GM23338 (cell line): Measurements from ENCODE around the gene WDR37. TPM values are rescaled to one million over a fixed set of nuclear protein-coding genes. Genes with fewer than 3 reads are reported as not detected.

ENCODE experiments used
- ATAC-seq: fragments of 200-7000 bp; cut with Tn5 transposase; 3 replicates; pipeline ENCODE4 v1.9.1; 2020
- DNase-seq: peaks from one replicate; pipeline ENCODE4 v3.0.0-alpha.2; 2015; ENCODE audit warnings: low spot score
- H2AFZ ChIP-seq: fragments of 200-600 bp; sonication (generic); 2 replicates; pipeline ENCODE4 v1.8.0; 2016; ENCODE audit warnings: antibody characterized with exemption, mild to moderate bottlenecking, moderate library complexity
- H3F3A ChIP-seq: fragments of 200-600 bp; sonication (generic); replicated peaks from 2 replicates; pipeline ENCODE4 v1.8.0; 2017; ENCODE audit warnings: antibody characterized with exemption, mixed run types, low read depth
- H3K27ac ChIP-seq: fragments of 200-600 bp; sonication (generic); 2 replicates; pipeline ENCODE4 v1.6.1; 2016; ENCODE audit warnings: low read depth
- H3K27me3 ChIP-seq: fragments of 200-600 bp; sonication (generic); 2 replicates; pipeline ENCODE4 v1.8.0; 2016; ENCODE audit warnings: mild to moderate bottlenecking, mixed run types, moderate library complexity; ENCODE audit not compliant: insufficient read depth
- H3K36me3 ChIP-seq: fragments of 200-600 bp; sonication (generic); 2 replicates; pipeline ENCODE4 v1.8.0; 2016; ENCODE audit warnings: mild to moderate bottlenecking; ENCODE audit not compliant: insufficient read depth
- H3K4me1 ChIP-seq: fragments of 200-600 bp; sonication (generic); 2 replicates; pipeline ENCODE4 v1.8.0; 2016; ENCODE audit warnings: mild to moderate bottlenecking, moderate library complexity; ENCODE audit not compliant: insufficient read depth
- H3K4me2 ChIP-seq: fragments of 200-600 bp; sonication (generic); 2 replicates; pipeline ENCODE4 v1.7.1; 2017; ENCODE audit warnings: mixed run types
- H3K4me3 ChIP-seq: fragments of 200-600 bp; sonication (generic); 2 replicates; pipeline ENCODE4 v1.6.1; 2016; ENCODE audit warnings: mixed run types
- H3K79me2 ChIP-seq: fragments of 200-600 bp; sonication (generic); replicated peaks from 2 replicates; pipeline ENCODE4 v1.8.0; 2017; ENCODE audit warnings: mild to moderate bottlenecking; ENCODE audit not compliant: insufficient read depth
- H3K9me2 ChIP-seq: fragments of 200-600 bp; sonication (generic); 2 replicates; pipeline ENCODE4 v1.8.0; 2017; ENCODE audit not compliant: insufficient read depth
- H4K20me1 ChIP-seq: fragments of 200-600 bp; sonication (generic); replicated peaks from 2 replicates; pipeline ENCODE4 v1.8.0; 2017; ENCODE audit warnings: mild to moderate bottlenecking; ENCODE audit not compliant: insufficient read depth
- H3K27ac Mint-ChIP-seq: 2 replicates; pipeline ENCODE4 v1.8.0; 2020; ENCODE audit warnings: inconsistent platforms, mild to moderate bottlenecking, moderate library complexity, mixed read lengths
- H3K27me3 Mint-ChIP-seq: 3 replicates; pipeline ENCODE4 v1.8.0; 2022; ENCODE audit warnings: low read depth, mild to moderate bottlenecking, moderate library complexity, mixed read lengths, inconsistent platforms; ENCODE audit not compliant: insufficient read depth, poor library complexity
- H3K36me3 Mint-ChIP-seq: 3 replicates; pipeline ENCODE4 v1.8.0; 2021; ENCODE audit warnings: low read depth, mild to moderate bottlenecking, inconsistent platforms, moderate library complexity, mixed read lengths
- H3K4me1 Mint-ChIP-seq: 3 replicates; pipeline ENCODE4 v1.8.0; 2020; ENCODE audit warnings: mild to moderate bottlenecking, inconsistent platforms, mixed read lengths
- H3K4me3 Mint-ChIP-seq: 3 replicates; pipeline ENCODE4 v1.8.0; 2021; ENCODE audit warnings: moderate library complexity, mild to moderate bottlenecking, inconsistent platforms, mixed read lengths
- H3K9me3 Mint-ChIP-seq: 3 replicates; pipeline ENCODE4 v1.8.0; 2020; ENCODE audit warnings: moderate library complexity, mild to moderate bottlenecking, inconsistent platforms, mixed read lengths
- CREB1 ChIP-seq: fragments of 250-450 bp; sonication (Bioruptor Pico); IDR thresholded peaks from 2 replicates; pipeline ENCODE4 v1.5.0; 2020; ENCODE audit warnings: low read depth, mild to moderate bottlenecking, moderate library complexity
- CTCF ChIP-seq, 2 experiments: fragments of 200-600 bp in 1 of 2; sonication (generic) in 1 of 2; conservative IDR thresholded peaks; 2 replicates each; pipeline versions ENCODE4 v1.5.1 to v1.6.1; 2016 to 2017; ENCODE audit warnings: antibody characterized with exemption in 2 of 2, low read depth in 2 of 2, mild to moderate bottlenecking in 2 of 2, moderate library complexity in 1 of 2
- ETS1 ChIP-seq: IDR thresholded peaks from 2 replicates; pipeline ENCODE4 v1.6.1; 2016; ENCODE audit warnings: antibody characterized with exemption
- EZH2 ChIP-seq: fragments of 200-600 bp; sonication (generic); IDR thresholded peaks from one replicate; pipeline ENCODE4 v1.8.0; 2017; ENCODE audit warnings: antibody characterized with exemption, mild to moderate bottlenecking, low read depth; ENCODE audit not compliant: unreplicated experiment
- EZH2phosphoT487 ChIP-seq: fragments of 200-600 bp; sonication (generic); IDR thresholded peaks from one replicate; pipeline ENCODE4 v1.8.1; 2018; ENCODE audit warnings: antibody characterized with exemption; ENCODE audit not compliant: unreplicated experiment
- JUNB ChIP-seq: IDR thresholded peaks from one replicate; pipeline ENCODE4 v1.6.1; 2016; ENCODE audit warnings: antibody characterized with exemption; ENCODE audit not compliant: unreplicated experiment
- NANOG ChIP-seq: IDR thresholded peaks from 2 replicates; pipeline ENCODE4 v1.6.1; 2016; ENCODE audit warnings: antibody characterized with exemption, borderline replicate concordance
- POLR2AphosphoS5 ChIP-seq: IDR thresholded peaks from 2 replicates; pipeline ENCODE4 v1.6.1; 2016; ENCODE audit warnings: antibody characterized with exemption, low read depth
- STAT1 ChIP-seq: IDR thresholded peaks from one replicate; pipeline ENCODE4 v1.6.1; 2016; ENCODE audit warnings: antibody characterized with exemption; ENCODE audit not compliant: unreplicated experiment
- ZNF114 ChIP-seq: fragments of 250-450 bp; sonication (Bioruptor Pico); IDR thresholded peaks from 2 replicates; pipeline ENCODE4 v1.5.0; 2020; ENCODE audit warnings: mild to moderate bottlenecking, moderate library complexity
- ZNF331 ChIP-seq: fragments of 250-450 bp; sonication (Bioruptor Pico); IDR thresholded peaks from 2 replicates; pipeline ENCODE4 v1.5.0; 2020; ENCODE audit warnings: low read depth, mild to moderate bottlenecking, moderate library complexity
- ZNF462 ChIP-seq: fragments of 250-450 bp; sonication (Bioruptor Pico); IDR thresholded peaks from 2 replicates; pipeline ENCODE4 v1.5.0; 2020; ENCODE audit warnings: mild to moderate bottlenecking, moderate library complexity
- polyA plus RNA-seq: library from polyadenylated mRNA; unstranded; fragments of >200 nt; fragmentation: Nextera tagmentation; extraction: Ambion mirVana; gene quantifications from 2 replicates; pipeline ENCODE4 v1.2.1, GENCODE V29; 2016
- total RNA-seq: library from RNA; depleted of rRNA; stranded (reverse); fragments of >200 nt; shearing (Covaris generic); gene quantifications from 2 replicates; pipeline ENCODE4 v1.2.3, GENCODE V29; 2014
- TF ChIP-seq, protein P1 (sequence below): IDR thresholded peaks from one replicate; pipeline ENCODE4 v1.6.1; 2018; ENCODE audit warnings: antibody characterized with exemption; ENCODE audit not compliant: unreplicated experiment

WDR37 gene
- total and polyA plus RNA-seq, 2 experiments from 2014 or later: 6.0 to 10.2 TPM

DNA sequence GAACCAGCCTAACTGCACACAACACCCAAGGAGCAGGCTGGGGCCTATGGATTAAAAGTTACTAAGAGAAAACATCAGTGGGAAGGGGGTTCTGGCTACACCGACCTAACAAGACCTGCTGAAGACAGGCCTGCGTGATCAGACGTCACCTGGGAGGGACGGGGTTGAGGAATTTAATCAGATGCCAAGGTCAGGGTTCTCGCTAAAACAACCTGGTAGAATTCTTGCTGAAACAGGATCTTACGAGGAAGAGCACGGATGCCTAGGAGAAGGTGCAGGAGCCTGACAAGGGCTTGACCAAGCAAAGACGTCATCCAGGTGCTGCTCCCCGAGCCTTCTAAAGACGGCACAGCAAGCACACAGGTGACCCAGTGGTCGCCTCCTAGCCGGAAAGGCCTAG, 32.1 kb upstream of the WDR37 start:
- H3K4me2 ChIP-seq: no peak overlapping the region
- H3K27me3 ChIP-seq: no peaks in the 10 kb centered on the region
- TF ChIP-seq STAT1 (no peak), CREB1 (CRISPR knock-in tag) (no peak), NANOG (no peak), ETS1 (no peak), CTCF (conservative IDR thresholded peaks at IDR 0.05; ENCODE audit: low read depth in 2 of 2) (no peak), ZNF462 (CRISPR knock-in tag) (no peak), JUNB (no peak), EZH2phosphoT487 (no peak), ZNF331 (no peak), EZH2 (no peak), POLR2AphosphoS5 (no peak), ZNF114 (CRISPR knock-in tag) (no peak)
- TF ChIP-seq, protein P1, sequence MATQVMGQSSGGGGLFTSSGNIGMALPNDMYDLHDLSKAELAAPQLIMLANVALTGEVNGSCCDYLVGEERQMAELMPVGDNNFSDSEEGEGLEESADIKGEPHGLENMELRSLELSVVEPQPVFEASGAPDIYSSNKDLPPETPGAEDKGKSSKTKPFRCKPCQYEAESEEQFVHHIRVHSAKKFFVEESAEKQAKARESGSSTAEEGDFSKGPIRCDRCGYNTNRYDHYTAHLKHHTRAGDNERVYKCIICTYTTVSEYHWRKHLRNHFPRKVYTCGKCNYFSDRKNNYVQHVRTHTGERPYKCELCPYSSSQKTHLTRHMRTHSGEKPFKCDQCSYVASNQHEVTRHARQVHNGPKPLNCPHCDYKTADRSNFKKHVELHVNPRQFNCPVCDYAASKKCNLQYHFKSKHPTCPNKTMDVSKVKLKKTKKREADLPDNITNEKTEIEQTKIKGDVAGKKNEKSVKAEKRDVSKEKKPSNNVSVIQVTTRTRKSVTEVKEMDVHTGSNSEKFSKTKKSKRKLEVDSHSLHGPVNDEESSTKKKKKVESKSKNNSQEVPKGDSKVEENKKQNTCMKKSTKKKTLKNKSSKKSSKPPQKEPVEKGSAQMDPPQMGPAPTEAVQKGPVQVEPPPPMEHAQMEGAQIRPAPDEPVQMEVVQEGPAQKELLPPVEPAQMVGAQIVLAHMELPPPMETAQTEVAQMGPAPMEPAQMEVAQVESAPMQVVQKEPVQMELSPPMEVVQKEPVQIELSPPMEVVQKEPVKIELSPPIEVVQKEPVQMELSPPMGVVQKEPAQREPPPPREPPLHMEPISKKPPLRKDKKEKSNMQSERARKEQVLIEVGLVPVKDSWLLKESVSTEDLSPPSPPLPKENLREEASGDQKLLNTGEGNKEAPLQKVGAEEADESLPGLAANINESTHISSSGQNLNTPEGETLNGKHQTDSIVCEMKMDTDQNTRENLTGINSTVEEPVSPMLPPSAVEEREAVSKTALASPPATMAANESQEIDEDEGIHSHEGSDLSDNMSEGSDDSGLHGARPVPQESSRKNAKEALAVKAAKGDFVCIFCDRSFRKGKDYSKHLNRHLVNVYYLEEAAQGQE: no peak
- ATAC-seq: no peak
- Mint-ChIP-seq H3K36me3 (peaks cover 22% of the 10 kb centered on the region), H3K27ac (no peak overlapping the region), H3K4me1 (peaks cover 3% of the 10 kb centered on the region; the same call in 1 of the 3 replicates), H3K9me3 (no peaks in the 10 kb centered on the region), H3K4me3 (no peak overlapping the region), H3K27me3 (peaks cover 6% of the 10 kb centered on the region)
- no peak for DNase-seq
- no peaks in the 10 kb centered on the region for H3K4me1 ChIP-seq
- H3K27ac ChIP-seq: no peak overlapping the region
- H3F3A ChIP-seq: 0 out of 2 replicates have a peak, but pooled peaks cover 10% of the 10 kb centered on the region
- no peak overlapping the region for H3K4me3 ChIP-seq
- H3K9me2 ChIP-seq: no peaks in the 10 kb centered on the region
- no peaks in the 10 kb centered on the region for H3K79me2 ChIP-seq
- H4K20me1 ChIP-seq: no peaks in the 10 kb centered on the region; the same call in 1 of the 2 replicates
- peaks cover 6% of the 10 kb centered on the region; the same call in 1 of the 2 replicates for H3K36me3 ChIP-seq
- no peak overlapping the region for H2AFZ ChIP-seq
